Stimulated activated CD4-positive, alpha-beta T cell treated with anti-CD3 and anti-CD28 coated beads, Interleukin-12 subunit alpha, Interleukin-12 subunit beta, amount 100 ng/mL, for 4 hours (primary cell): ENCODE measurements around the gene CTU2.
A peak's percentile ranks its signal among the peaks of the same experiment; 100 is the strongest.

ENCODE experiments used
- DNase-seq: peaks from one replicate; pipeline ENCODE4 v3.0.0-alpha.2; 2020

The CTU2 gene

GRCh38 chr16:88732172-88732960 is 26.1 kb downstream of the CTU2 start:
- no peak for DNase-seq

GRCh38 chr16:88732961-88733294 is 26.6 kb downstream of the CTU2 start:
- DNase-seq = no peak

- no peak for DNase-seq
Measured at GRCh38 chr16:88733630-88734360, 27.5 kb downstream of the CTU2 start.

GRCh38 chr16:88734361-88734728 is 28.0 kb downstream of the CTU2 start:
- DNase-seq = no peak

- no peak for DNase-seq
Measured at GRCh38 chr16:88735121-88735520, 28.8 kb downstream of the CTU2 start.

GRCh38 chr16:88735616-88736015 is 29.3 kb downstream of the CTU2 start:
- DNase-seq = no peak

- no peak for DNase-seq
Measured at GRCh38 chr16:88736088-88736487, 29.8 kb downstream of the CTU2 start.

- no peak for DNase-seq
Measured at GRCh38 chr16:88736496-88736895, 30.2 kb downstream of the CTU2 start.

GRCh38 chr16:88737298-88738150 is 31.2 kb downstream of the CTU2 start:
- peak; percentile 59 for DNase-seq

GRCh38 chr16:88738151-88739084 is 32.1 kb downstream of the CTU2 start:
- DNase-seq = no peak

- DNase-seq = no peak
Measured at GRCh38 chr16:88739139-88739976, 33.1 kb downstream of the CTU2 start.

- no peak for DNase-seq
Measured at GRCh38 chr16:88739977-88740726, 33.8 kb downstream of the CTU2 start.

- DNase-seq = no peak
Measured at GRCh38 chr16:88740727-88741055, 34.4 kb downstream of the CTU2 start.

- DNase-seq = no peak
Measured at GRCh38 chr16:88741368-88741767, 35.1 kb downstream of the CTU2 start.

GRCh38 chr16:88742896-88743605 is 36.7 kb downstream of the CTU2 start:
- no peak for DNase-seq

- DNase-seq = peak; percentile 76
Measured at GRCh38 chr16:88743693-88744576, 37.6 kb downstream of the CTU2 start.

GRCh38 chr16:88744577-88745521 is 38.5 kb downstream of the CTU2 start:
- no peak for DNase-seq

GRCh38 chr16:88746506-88746905 is 40.2 kb downstream of the CTU2 start:
- DNase-seq = no peak
